ENCODE measurements around the gene NET1.

NET1 gene

DNA sequence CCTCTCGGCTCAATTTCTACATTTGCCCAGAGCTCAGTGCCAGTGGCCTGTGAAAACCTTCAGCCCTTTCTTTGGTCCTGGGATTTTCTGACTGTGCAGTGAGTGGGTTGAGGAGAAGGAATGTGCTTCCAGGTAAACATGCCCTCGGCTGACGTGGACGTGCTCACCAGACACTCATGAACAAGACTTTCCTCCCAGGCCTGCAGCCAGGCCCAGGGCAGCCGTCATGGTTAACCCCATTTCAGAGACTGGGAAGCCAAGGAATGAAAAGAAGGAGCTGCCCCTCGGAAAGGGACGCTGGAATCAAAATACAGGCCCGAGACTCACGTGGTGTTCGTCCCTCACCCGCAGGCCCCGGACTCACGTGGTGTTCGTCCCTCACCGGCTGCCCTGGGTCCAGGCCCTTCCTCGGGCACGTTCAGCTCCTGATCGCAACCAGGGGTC, 95.8 kb downstream of the NET1 start:
- Histone ChIP-seq H3K79me2 (no peaks in the 10 kb centered on the region), H2AFZ (no peak overlapping the region), H3K27me3 (ENCODE audit: control insufficient read depth, insufficient read depth, low read length) (no peaks in the 10 kb centered on the region), H3K4me1 (no peaks in the 10 kb centered on the region), H3K4me2 (ENCODE audit: low read length) (no peak overlapping the region), H3K27ac (no peak overlapping the region), H3K4me3 (ENCODE audit: low read depth, low read length) (no peak overlapping the region), H3K9me3 (ENCODE audit: control insufficient read depth, low read length) (no peaks in the 10 kb centered on the region), H3K36me3 (ENCODE audit: control insufficient read depth, insufficient read depth, low read length) (no peaks in the 10 kb centered on the region), H3K9ac (no peak overlapping the region)
- TF ChIP-seq, protein P1, sequence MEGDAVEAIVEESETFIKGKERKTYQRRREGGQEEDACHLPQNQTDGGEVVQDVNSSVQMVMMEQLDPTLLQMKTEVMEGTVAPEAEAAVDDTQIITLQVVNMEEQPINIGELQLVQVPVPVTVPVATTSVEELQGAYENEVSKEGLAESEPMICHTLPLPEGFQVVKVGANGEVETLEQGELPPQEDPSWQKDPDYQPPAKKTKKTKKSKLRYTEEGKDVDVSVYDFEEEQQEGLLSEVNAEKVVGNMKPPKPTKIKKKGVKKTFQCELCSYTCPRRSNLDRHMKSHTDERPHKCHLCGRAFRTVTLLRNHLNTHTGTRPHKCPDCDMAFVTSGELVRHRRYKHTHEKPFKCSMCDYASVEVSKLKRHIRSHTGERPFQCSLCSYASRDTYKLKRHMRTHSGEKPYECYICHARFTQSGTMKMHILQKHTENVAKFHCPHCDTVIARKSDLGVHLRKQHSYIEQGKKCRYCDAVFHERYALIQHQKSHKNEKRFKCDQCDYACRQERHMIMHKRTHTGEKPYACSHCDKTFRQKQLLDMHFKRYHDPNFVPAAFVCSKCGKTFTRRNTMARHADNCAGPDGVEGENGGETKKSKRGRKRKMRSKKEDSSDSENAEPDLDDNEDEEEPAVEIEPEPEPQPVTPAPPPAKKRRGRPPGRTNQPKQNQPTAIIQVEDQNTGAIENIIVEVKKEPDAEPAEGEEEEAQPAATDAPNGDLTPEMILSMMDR (IDR thresholded peaks at IDR 0.05) = no peak

All from parathyroid adenoma (tissue), 2 donors.